HL-60 (cell line): ENCODE data around the gene ANKRD35.

Experiments
- DNase-seq, 2 experiments: peaks; one replicate each; pipeline ENCODE4 v3.0.0-alpha.2; 2010 to 2020; ENCODE audit warnings: low read depth in 1 of 2, low spot score in 1 of 2
- H3K27ac ChIP-seq: fragments of 250-450 bp; sonication (Bioruptor Pico); replicated peaks from 2 replicates; pipeline ENCODE4 v1.5.1; 2020; ENCODE audit warnings: mild to moderate bottlenecking, moderate library complexity
- H3K27me3 ChIP-seq: fragments of 250-450 bp; sonication (Bioruptor Pico); 2 replicates; pipeline ENCODE4 v1.5.1; 2021; ENCODE audit warnings: mild to moderate bottlenecking, moderate library complexity; ENCODE audit not compliant: insufficient read depth, poor library complexity, severe bottlenecking
- H3K4me3 ChIP-seq: replicated peaks from 2 replicates; pipeline ENCODE4 v1.5.1; 2011; ENCODE audit warnings: mild to moderate bottlenecking, control low read depth, low read length; ENCODE audit not compliant: insufficient read depth
- CTCF ChIP-seq: IDR thresholded peaks from one replicate; pipeline ENCODE4 v1.5.1; 2011; ENCODE audit warnings: low read length, control low read depth, inconsistent platforms; ENCODE audit not compliant: insufficient read depth
- GABPA ChIP-seq: IDR thresholded peaks from 2 replicates; pipeline ENCODE4 v1.6.1; 2012; ENCODE audit warnings: low read depth
- POLR2AphosphoS5 ChIP-seq: IDR thresholded peaks from 2 replicates; pipeline ENCODE4 v1.6.1; 2012; ENCODE audit warnings: low read depth
- REST ChIP-seq: IDR thresholded peaks from 2 replicates; pipeline ENCODE4 v1.6.1; 2012; ENCODE audit warnings: low read depth; ENCODE audit not compliant: insufficient replicate concordance
- SPI1 ChIP-seq: IDR thresholded peaks from 2 replicates; pipeline ENCODE4 v1.6.1; 2012; ENCODE audit warnings: low read depth, mild to moderate bottlenecking, borderline replicate concordance

ANKRD35 gene

GRCh38 chr1:145845514-145846161 lies 40.0 kb downstream of the ANKRD35 start, which contains the start of gene NUDT17:
TSS of gene NUDT17 (plus strand) at chr1:145845630. CDS start at chr1:145845641, 11 bp downstream.
- Histone ChIP-seq H3K4me3 (peak within 1 kb of the TSS; percentile 63), H3K27me3 (no peaks in the 10 kb centered on the region), H3K27ac (peak within 1 kb of the TSS; percentile 62)
- DNase-seq, result peak; percentile 54 to 75
- TF ChIP-seq POLR2AphosphoS5 (peak; percentile 42; the same call in 1 of the 2 replicates), CTCF (peak; percentile 73), GABPA (no peak), SPI1 (no peak), REST (peak; percentile 39)

- peak in 1 of 2 experiments; percentile 46 for DNase-seq
- TF ChIP-seq POLR2AphosphoS5, result peak; percentile 24
- TF ChIP-seq CTCF, result no peak
- TF ChIP-seq GABPA, result no peak
- TF ChIP-seq SPI1, result peak; percentile 87
- H3K27ac ChIP-seq, result peak overlapping the region; percentile 62
- no peaks in the 10 kb centered on the region for H3K27me3 ChIP-seq
- peak overlapping the region; percentile 63 for H3K4me3 ChIP-seq
These were observed 40.5 kb downstream of the ANKRD35 start for GRCh38 chr1:145845144-145845513.

GRCh38 chr1:145843031-145843430 lies 42.6 kb downstream of the ANKRD35 start:
- TF ChIP-seq REST, result no peak
- TF ChIP-seq POLR2AphosphoS5, result no peak
- no peak for TF ChIP-seq CTCF
- TF ChIP-seq GABPA, result no peak
- TF ChIP-seq SPI1, result no peak
- H3K27me3 ChIP-seq, result no peaks in the 10 kb centered on the region
- H3K4me3 ChIP-seq, result no peak overlapping the region
- no peak overlapping the region for H3K27ac ChIP-seq
- no peak for DNase-seq
